Stimulated activated CD4-positive, alpha-beta T cell treated with anti-CD3 and anti-CD28 coated beads, Interleukin-1b, Interleukin-23, amount 100 ng/mL, for 48 hours (primary cell): ENCODE results near the gene PEX19.

Source experiments
- DNase-seq: peaks from one replicate; pipeline ENCODE4 v3.0.0-alpha.2; 2020

The PEX19 gene

DNA sequence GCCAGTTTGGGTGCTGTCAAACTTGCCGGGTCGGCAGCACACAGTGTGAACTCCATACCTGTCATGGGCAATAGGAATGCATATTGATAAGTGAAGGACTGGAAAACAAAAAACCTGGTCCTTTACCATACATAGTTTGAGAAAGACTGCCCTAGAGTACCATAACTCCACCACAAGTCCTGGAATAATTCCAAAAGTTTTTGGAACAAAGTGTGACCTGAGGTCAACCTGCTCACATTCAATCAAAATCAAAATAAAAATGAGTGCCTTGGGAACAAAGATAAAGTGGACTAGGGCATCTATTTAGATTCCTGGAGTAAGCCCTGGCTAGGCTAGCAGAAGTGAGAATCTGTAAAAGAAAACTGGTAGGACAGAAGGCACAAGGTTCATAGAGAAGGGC is 7.6 kb downstream of the PEX19 start:
- DNase-seq, result no peak

- DNase-seq, result no peak
These were observed 13.9 kb downstream of the PEX19 start for GRCh38 chr1:160271025-160271424.

- DNase-seq, result no peak
These were observed 17.5 kb downstream of the PEX19 start for GRCh38 chr1:160267284-160267991.

DNA sequence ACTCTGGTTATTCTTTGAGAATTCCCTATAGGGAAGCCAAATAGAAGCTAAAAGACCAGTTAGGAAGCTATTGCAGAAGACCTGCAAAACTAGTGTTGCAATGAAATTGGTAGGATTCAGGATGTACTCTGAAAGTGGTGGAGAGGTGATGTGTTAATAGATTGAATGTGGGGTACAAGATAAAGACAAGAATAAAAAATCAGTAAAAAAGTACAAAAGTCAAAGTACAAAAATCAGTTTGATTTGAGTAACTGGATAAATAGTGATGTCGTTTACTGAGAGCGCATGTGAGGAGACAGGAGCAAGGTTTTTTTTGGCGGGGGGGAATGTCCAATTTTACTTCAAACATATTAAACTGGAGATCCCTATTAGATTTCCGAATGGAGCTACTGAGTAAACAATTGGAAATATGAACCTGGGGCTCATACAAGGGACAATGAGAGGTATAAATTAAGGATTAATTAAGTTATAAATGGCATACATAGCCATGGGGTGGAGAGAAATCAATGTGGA is 20.1 kb downstream of the PEX19 start:
- DNase-seq, result no peak

GRCh38 chr1:160261893-160262794 is 22.8 kb downstream of the PEX19 start, which contains the start of gene DCAF8:
DCAF8 (minus strand) TSS chr1:160262549; CDS start chr1:160244008, 18,541 bp downstream.
- peak; percentile 98 for DNase-seq

- DNase-seq, result peak; percentile 78
These were observed 23.4 kb downstream of the PEX19 start for GRCh38 chr1:160261556-160261892.

GRCh38 chr1:160260406-160261382 is 24.2 kb downstream of the PEX19 start:
- DNase-seq, result no peak

DNA sequence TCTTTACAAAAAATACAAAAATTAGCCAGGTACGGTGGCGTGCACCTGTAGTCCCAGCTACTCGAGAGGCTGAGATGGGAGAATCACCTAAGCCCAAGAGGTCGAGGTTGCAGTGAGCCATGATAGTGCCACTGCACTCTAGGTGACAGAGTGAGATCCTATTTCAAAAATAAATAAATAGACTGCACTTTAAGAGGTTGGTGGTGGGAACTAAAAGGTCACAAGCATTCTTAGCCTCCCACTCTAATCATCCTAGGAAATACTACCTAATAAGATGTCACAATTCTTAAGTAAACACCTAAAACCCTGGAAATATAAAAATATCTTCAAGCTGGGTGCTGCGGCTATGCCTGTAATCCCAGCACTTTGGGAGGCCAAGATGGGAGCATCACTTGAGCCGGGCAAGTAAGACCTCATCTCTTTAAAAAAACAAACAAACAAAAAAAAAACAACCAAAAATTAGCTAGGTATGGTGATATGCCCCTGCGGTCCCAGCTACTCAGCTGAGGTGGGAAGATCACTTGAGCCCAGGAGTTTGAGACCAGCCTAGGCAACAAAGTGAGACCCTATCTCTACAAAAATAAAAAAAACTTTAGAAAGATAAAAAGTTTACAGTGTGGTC is 26.6 kb downstream of the PEX19 start:
- no peak for DNase-seq

DNA sequence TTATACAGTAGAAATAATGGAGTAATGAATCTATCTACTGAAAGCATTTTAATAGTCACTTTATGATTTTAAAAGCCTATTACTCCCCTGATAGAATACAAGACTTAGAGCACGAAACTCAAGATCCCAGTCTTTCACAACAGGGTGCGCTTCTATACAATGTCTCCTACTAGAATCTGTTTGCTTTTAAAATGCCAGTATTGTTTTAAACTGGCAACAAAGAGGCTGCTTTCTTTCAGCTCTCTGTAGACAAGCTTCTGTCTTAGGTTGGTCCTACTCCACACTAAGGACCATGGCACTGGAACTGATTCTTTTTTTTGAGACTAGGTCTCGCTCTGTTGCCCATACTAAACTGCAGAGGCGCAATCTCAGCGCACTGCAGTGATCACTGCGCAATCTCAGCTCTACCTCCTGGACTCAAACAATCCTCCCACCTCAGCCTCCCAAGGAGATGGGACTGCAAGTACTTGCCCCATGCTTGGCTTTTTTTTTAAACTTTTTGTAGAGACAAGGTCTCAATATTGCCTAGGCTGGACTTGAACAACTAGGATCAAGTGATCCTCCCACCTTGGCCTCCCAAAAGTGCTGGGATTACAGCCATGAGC is 27.4 kb downstream of the PEX19 start:
- DNase-seq, result no peak

DNA sequence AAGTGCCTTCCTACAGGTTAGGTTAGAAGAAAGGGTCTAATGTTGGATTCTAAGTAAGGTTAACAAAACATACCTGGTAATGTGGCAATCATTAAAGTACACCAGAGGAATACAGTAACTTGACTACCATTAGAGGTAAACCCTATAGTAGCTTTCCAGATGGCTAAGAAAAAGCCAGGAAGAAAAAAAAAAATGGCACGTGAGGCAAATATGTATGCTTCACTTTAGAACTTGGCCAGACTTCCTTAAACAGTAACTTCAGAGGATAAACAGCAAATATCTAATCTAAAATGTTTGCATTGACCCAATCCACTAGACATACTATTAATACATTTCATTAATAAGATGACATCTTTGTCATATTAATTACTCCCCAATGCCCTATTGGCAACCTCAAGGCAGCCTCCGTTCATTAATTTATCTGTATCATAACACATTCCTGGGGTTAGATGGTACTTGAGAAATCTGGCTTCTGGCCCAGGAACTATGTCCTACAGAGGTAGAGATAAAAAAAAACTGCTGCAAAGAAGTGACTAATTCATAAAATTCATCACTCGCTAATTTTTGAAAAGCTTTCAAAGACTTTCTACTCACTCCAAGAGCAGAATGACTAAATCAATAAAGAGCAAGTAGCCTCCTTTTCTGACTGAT is 28.4 kb downstream of the PEX19 start:
- no peak for DNase-seq

- DNase-seq, result no peak
These were observed 29.1 kb downstream of the PEX19 start for GRCh38 chr1:160255781-160256300.

- DNase-seq, result peak; percentile 53
These were observed 33.0 kb downstream of the PEX19 start for GRCh38 chr1:160251687-160252526.

DNA sequence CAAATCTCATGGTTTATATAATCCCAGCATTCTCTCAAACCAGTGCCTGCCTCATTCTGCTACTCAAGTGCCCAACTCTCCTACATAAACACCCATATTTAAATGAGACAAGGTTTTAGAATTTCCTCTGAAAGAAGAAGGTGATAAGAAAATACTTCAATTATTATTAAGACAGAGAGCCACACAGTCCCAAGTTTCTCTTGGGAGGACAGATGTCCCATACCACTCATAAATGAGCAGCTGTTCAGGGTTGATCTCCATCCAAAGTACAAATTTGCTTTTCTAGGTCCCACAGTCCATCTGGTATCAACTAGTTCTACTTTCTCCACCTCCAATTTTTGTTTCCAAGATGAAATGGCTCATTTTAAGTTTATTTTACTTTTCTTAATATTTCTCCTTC is 33.9 kb downstream of the PEX19 start:
- DNase-seq, result no peak

DNA sequence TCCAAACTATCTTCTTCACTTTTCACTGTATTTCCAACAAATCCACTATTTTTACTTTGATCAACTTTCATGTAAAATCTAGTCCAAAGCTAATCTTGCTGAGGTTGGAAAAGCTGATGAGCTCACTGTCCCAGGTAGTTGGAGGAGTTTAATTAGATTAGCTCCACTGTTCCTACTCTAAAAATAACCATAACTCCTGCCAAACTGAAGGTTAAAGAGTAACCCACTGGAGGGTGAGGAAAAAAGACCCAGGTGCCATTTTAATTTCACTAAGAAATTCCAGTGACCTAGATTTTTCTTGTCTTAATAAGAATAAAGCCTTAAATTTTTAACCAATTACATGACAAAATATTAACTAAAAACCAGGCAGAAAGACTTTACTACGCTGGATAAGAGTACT is 37.9 kb downstream of the PEX19 start:
- no peak for DNase-seq

- no peak for DNase-seq
These were observed 39.5 kb downstream of the PEX19 start for GRCh38 chr1:160245434-160245833.

GRCh38 chr1:160244209-160244608 is 40.7 kb downstream of the PEX19 start:
- DNase-seq, result no peak

DNA sequence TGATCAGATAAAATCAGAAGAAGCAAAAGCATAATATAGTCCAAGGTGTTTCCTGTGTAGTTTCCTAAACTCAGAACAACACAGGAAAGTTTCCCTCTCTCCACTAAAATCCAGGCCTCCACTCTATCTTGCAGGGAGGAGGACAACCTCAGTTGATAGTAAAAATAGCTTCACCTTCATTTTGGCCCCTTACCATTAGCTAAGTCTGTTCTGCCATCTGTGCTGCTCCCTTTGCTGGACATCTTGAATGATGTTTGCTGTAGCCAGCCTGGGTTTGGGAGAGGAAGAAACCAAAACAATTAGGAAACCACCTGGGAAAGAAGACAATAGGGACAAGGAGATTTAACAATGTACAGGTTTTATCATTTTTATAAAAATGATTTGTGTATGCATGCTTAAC is 41.2 kb downstream of the PEX19 start:
- no peak for DNase-seq

- DNase-seq, result no peak
These were observed 45.2 kb downstream of the PEX19 start for GRCh38 chr1:160239582-160240299.

DNA sequence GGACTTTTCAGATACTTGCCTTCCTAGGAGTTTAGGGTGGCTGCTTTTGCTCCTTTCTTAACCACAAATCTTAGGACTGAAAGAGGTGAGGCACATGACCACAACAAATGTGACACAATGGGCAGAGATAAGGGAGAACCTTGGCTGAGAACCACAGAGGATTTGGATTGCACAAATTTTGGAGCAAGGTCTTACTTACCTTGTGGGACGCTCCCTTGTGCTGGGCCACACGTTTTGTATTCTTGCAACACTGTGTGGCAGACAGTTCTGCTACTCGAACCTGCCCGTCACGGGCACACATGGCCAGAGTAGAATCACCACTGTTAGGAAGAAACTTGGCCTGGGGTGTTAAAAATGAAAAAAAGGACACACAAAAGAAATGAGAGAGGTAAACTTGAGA is 46.5 kb downstream of the PEX19 start:
- no peak for DNase-seq
